ENCODE results near the gene MAD1L1. TPM values are rescaled to one million over a fixed set of nuclear protein-coding genes. Genes with fewer than 3 reads are reported as not detected.

The MAD1L1 gene
- total and polyA plus RNA-seq, 2 of the 8 experiments (the other 6 are each of a cell fraction or from before 2014, with no cell fraction given): 40.4 to 44.6 TPM

DNA sequence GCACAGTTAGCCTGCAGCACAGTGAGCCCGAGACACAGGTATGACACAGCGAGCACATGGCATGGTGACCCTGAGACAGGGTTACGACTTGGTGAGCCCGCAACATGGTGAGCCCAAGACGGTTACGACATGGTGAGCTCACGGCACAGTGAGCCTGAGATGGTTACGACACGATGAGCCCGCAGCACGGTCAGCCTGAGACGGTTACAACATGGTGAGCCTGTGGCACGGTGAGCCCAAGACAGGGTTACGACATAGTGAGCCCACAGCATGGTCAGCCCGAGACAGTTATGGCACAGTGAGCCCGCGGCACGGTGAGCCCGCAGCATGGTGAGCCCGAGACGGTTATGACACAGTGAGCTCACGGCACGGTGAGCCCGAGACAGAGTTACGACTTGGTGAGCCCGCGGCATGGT lies 156.1 kb downstream of the MAD1L1 start:
- H3K56ac ChIP-seq (replicated peaks; ENCODE audit: insufficient read length, low read depth, low read length): no peak overlapping the region
- POLR2A ChIA-PET (ENCODE audit: partially characterized antibody): interaction anchor here (0.7 kb wide), 2 partner anchors 14 to 151 kb away, joined by 3 read pairs; no protein-coding TSS in a partner anchor
- H2BK20ac ChIP-seq (ENCODE audit: low read length): no peak overlapping the region
- H3K9ac ChIP-seq (replicated peaks in 1 of 4; ENCODE audit: extremely low read depth in 1 of 4, low read depth in 3 of 4, low read length in 3 of 4): no peak overlapping the region; a peak in 1 of 7 replicates
- H3K4me1 ChIP-seq (replicated peaks in 1 of 4; ENCODE audit: control insufficient read depth in 3 of 4, insufficient read depth in 4 of 4, low read length in 3 of 4): no peaks in the 10 kb centered on the region; a peak in 1 of 7 replicates
- H2BK5ac ChIP-seq (ENCODE audit: low read depth, low read length): peak overlapping the region; percentile 1; the same call in 1 of the 2 replicates
- H2BK12ac ChIP-seq (ENCODE audit: low read depth, low read length): no peak overlapping the region
- no peak overlapping the region for H3K4me2 ChIP-seq (ENCODE audit: insufficient read depth in 1 of 2, low read depth in 2 of 2, low read length in 2 of 2)
- peak overlapping the region; percentile 63 for H3K4ac ChIP-seq (replicated peaks; ENCODE audit: insufficient read length, low read depth, low read length)
- no peak overlapping the region for H3K14ac ChIP-seq (ENCODE audit: insufficient read length)
- WGBS, 2 experiments (ENCODE audit: extremely low coverage in 1 of 2, insufficient coverage in 1 of 2, insufficient read length in 1 of 2, insufficient replicate concordance in 2 of 2, low coverage in 1 of 2, low lambda C conversion rate in 2 of 2, missing lambda C conversion rate in 1 of 2): 97% methylated on average over 27 of the region's 27 CpGs; no CpG with 5 or more reads in 1 of the 2 experiments
- H2AFZ ChIP-seq (ENCODE audit: low read length): no peak overlapping the region
- H3K23me2 ChIP-seq (ENCODE audit: low read depth, low read length): no peaks in the 10 kb centered on the region; the same call in 1 of the 2 replicates
- H4K91ac ChIP-seq (replicated peaks; ENCODE audit: insufficient read length, low read length): no peak overlapping the region
- no peaks in the 10 kb centered on the region for H3K36me3 ChIP-seq (ENCODE audit: control insufficient read depth in 2 of 4, insufficient read depth in 4 of 4, low read length in 3 of 4)
- no peak overlapping the region for H2AK5ac ChIP-seq (ENCODE audit: low read depth, low read length)
- CTCF ChIA-PET (ENCODE audit: partially characterized antibody): interaction anchor here (0.6 to 1.7 kb wide), 7 partner anchors 9 to 145 kb away, joined by 3 to 4 read pairs (median 3); no protein-coding TSS in a partner anchor
- H3K18ac ChIP-seq (ENCODE audit: extremely low read depth, low read length): no peak overlapping the region
- no peak overlapping the region for H3K27ac ChIP-seq (ENCODE audit: low read depth, low read length)
- FAIRE-seq: no peak
- no peak overlapping the region for H2BK15ac ChIP-seq (ENCODE audit: low read length)
- no peaks in the 10 kb centered on the region for H3K79me2 ChIP-seq (ENCODE audit: control insufficient read depth in 1 of 2, insufficient read depth in 2 of 2, low read length in 2 of 2)
- no peaks in the 10 kb centered on the region for H3K9me3 ChIP-seq (ENCODE audit: insufficient read depth in 2 of 2, low read depth in 1 of 2, low read length in 1 of 2)
- no peak overlapping the region for H3K4me3 ChIP-seq (ENCODE audit: extremely low read depth in 1 of 4, insufficient read depth in 2 of 4, low read depth in 3 of 4, low read length in 4 of 4)
- H3K27me3 ChIP-seq (replicated peaks in 1 of 4; ENCODE audit: control insufficient read depth in 3 of 4, extremely low read depth in 1 of 4, insufficient read depth in 3 of 4, low read length in 3 of 4): no peaks in the 10 kb centered on the region
- no peak for DNase-seq (ENCODE audit: low read depth in 1 of 2, low spot score in 2 of 2)
- H2BK120ac ChIP-seq (replicated peaks; ENCODE audit: low read depth, low read length): no peak overlapping the region
- H4K5ac ChIP-seq (ENCODE audit: insufficient read length, low read depth, low read length): no peak overlapping the region
- H3K23ac ChIP-seq (ENCODE audit: insufficient read length): no peak overlapping the region
- peaks cover 2 to 11% of the 10 kb centered on the region in 2 experiments for H4K20me1 ChIP-seq (replicated peaks in 1 of 2; ENCODE audit: control insufficient read depth in 1 of 2, insufficient read depth in 2 of 2, low read length in 2 of 2)
- H3K79me1 ChIP-seq (ENCODE audit: low read depth, low read length): peaks cover 2% of the 10 kb centered on the region
- H4K8ac ChIP-seq (ENCODE audit: extremely low read depth, insufficient read depth, low read length): no peak overlapping the region
- TF ChIP-seq NANOG (IDR thresholded peaks at IDR 0.05; ENCODE audit: insufficient read depth, low read depth, low read length, poor library complexity, severe bottlenecking): no peak
- no peak for TF ChIP-seq HDAC6 (IDR thresholded peaks at IDR 0.05; ENCODE audit: low read depth, low read length)
- no peak for TF ChIP-seq SP4 (IDR thresholded peaks at IDR 0.05; ENCODE audit: low read length)
- TF ChIP-seq SAP30 (IDR thresholded peaks at IDR 0.05; ENCODE audit: insufficient read depth, insufficient replicate concordance, low read length): no peak
- no peak for TF ChIP-seq GABPA (IDR thresholded peaks at IDR 0.05; ENCODE audit: borderline replicate concordance, insufficient read depth, low read length)
- TF ChIP-seq TEAD4 (IDR thresholded peaks at IDR 0.05; ENCODE audit: low read depth, low read length): no peak
- no peak for TF ChIP-seq POU5F1 (IDR thresholded peaks at IDR 0.05; ENCODE audit: low read depth, low read length)
- TF ChIP-seq NRF1 (IDR thresholded peaks at IDR 0.05; ENCODE audit: low read depth, low read length): no peak
- no peak for TF ChIP-seq CBX8 (IDR thresholded peaks at IDR 0.05; ENCODE audit: borderline replicate concordance, low read depth, low read length)
- TF ChIP-seq BRCA1 (IDR thresholded peaks at IDR 0.05; ENCODE audit: low read depth, low read length): no peak
- no peak for TF ChIP-seq BACH1 (IDR thresholded peaks at IDR 0.05; ENCODE audit: low read length)
- TF ChIP-seq RBBP5 (IDR thresholded peaks at IDR 0.05; ENCODE audit: borderline replicate concordance, low read depth, low read length): no peak
- no peak for TF ChIP-seq PHF8 (conservative IDR thresholded peaks at IDR 0.05; ENCODE audit: low read depth, low read length)
- TF ChIP-seq TAF7 (optimal IDR thresholded peaks at IDR 0.05; ENCODE audit: borderline replicate concordance, low read depth, low read length): no peak
- no peak for TF ChIP-seq TCF12 (IDR thresholded peaks at IDR 0.05; ENCODE audit: low read depth, low read length)
